Activated naive CD4-positive, alpha-beta T cell treated with anti-CD3 and anti-CD28 coated beads, Interleukin-2, amount 10 ng/mL, durations not matched to agents 5 hours and 36 hours (primary cell): ENCODE measurements around the gene KRTAP1-5. TPM values are rescaled to one million over a fixed set of nuclear protein-coding genes. Genes with fewer than 3 reads are reported as not detected.

Experiments
- total RNA-seq, 2 experiments: library from RNA; stranded (reverse); gene quantifications; one replicate each; pipeline ENCODE4 v1.2.3, GENCODE V29; 2021

KRTAP1-5 gene, protein sequence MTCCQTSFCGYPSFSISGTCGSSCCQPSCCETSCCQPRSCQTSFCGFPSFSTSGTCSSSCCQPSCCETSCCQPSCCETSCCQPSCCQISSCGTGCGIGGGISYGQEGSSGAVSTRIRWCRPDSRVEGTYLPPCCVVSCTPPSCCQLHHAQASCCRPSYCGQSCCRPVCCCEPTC
- not detected for total RNA-seq

DNA sequence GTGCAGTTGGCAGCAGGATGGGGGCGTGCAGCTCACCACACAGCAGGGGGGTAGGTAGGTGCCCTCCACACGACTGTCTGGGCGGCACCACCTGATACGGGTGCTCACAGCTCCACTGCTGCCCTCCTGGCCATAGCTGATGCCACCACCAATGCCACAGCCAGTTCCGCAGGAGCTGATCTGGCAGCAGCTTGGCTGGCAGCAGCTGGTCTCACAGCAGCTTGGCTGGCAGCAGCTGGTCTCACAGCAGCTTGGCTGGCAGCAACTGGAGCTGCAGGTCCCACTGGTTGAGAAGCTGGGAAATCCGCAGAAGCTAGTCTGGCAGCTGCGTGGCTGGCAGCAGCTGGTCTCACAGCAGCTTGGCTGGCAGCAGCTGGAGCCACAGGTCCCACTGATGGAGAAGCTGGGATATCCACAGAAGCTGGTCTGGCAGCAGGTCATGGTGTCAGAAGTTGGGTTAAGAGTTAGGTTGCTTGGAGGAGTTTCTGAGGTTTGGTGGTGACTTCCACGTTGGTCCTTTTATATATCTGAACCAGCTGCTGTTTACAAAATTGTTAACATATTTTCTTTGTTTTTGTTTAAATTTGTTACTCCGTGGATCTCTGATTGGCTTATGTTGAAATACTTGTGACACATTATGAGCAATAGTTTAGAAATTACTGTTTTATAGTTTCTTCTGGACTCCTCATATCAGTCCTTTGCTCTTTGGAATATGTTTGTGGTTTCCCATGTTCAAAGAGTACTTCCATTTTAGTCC is at the start of gene KRTAP1-5:
KRTAP1-5 (minus strand) TSS at position 494 of the 757 bp plus-strand sequence; CDS start at position 441, 53 bp downstream.

DNA sequence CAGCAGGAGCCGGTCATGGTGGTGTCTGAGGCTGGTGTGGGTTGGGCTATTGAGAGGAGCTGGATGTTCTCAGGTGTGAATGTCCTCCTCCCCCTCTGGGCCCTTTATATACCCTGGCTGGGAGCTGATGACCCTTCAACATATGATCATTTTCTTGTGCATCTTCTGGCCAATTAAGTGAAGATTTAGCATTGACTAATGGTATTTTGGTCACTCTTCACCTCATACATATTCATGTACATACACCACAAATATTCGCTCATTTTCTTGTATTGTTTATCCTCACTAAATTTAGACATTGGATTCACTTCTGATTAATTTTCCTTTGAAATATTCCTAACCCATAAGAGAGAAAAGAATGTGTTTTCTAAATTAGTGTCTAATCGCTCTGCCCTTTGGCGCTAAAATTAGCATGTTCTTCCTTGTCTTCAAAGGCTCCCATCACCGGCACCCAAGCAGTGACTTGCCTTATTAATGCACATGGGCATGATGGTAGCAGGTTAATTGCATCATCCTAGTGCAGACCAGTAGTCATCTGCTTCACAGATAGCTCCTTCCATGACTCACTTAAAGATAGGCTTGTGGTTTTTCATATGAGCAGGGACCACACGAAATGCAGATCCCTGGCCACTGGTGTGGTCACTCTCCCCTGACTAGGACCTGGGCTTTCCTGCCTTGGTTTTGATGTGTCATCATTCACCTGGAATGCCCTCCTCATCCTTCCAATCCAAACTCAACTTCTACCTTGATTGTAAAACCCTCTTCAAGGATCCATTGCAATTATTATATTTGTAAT is 39.0 kb upstream of the KRTAP1-5 start, which contains the start of gene KRTAP2-4:
KRTAP2-4 (minus strand) TSS at position 51 of the 796 bp plus-strand sequence; CDS start at position 17, 34 bp downstream.

DNA sequence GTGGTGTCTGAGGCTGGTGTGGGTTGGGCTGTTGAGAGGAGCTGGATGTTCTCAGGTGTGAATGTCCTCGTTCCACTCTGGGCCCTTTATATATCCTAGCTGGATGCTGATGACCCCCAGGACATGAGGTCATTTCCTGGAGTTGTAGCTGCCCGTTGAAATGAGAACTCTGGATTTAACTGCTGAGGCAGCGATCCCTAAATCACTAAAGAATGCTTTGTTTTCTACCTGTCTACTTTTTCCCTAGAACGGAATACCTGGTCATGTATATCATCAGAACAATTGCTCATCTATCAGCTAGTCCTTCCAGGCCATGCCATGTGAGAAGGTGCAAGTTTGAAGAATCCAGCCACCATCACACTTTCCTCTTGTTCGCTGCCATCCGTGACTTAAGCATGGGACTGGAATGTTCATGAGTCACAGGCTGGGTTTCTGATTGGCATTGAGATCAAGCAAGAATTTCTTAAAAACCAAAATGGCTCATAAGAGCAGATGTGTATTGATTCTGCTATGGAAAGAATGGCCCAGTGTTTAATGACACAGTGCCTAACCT is 33.1 kb upstream of the KRTAP1-5 start, which contains the start of gene KRTAP2-3:
KRTAP2-3 (minus strand) TSS at position 63 of the 553 bp plus-strand sequence. CDS start 64 bp downstream, outside the sequence.

DNA sequence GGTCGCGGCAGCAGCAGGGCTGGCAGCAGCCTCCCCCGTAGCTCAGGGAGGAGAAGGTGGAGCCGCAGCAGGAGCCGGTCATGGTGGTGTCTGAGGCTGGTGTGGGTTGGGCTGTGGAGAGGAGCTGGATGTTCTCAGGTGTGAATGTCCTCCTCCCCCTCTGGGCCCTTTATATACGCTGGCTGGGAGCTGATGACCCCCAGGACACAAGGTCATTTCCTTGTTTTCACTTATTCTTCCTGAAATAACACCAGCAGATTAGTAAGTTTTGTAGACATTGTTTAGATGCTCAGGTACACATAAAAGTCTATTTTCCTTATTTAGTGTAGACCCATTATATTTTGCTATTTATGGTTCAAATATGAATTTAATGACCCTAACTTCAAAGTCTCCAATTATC is 28.1 kb upstream of the KRTAP1-5 start, which contains the start of gene KRTAP2-2:
KRTAP2-2 (minus strand) TSS at position 101 of the 400 bp plus-strand sequence; CDS start at position 82, 19 bp downstream.

DNA sequence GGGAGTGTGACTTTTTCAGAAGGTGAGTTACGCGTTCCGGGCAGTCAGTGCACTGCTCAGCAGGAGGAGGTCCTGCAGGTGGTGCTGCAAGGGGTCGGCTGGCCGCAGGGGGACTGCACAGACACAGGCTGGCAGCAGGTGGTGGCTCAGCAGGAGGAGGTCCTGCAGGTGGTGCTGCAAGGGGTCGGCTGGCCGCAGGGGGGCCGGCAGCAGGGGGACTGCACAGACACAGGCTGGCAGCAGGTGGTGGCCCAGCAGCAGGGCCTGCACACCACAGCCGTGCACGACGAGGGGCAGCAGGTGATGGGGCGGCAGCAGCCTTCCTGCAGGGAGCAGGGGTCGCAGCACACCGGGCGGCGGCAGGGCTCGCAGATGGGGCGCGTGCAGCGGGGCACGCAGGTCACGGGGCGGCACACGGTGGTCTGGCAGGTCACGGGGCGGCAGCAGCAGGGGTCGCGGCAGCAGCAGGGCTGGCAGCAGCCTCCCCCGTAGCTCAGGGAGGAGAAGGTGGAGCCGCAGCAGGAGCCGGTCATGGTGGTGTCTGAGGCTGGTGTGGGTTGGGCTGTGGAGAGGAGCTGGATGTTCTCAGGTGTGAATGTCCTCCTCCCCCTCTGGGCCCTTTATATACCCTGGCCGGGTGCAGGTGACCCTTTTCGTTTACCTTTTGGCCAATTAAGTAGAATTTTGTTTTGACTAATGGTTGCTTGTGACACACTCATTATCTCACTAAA is 19.9 kb upstream of the KRTAP1-5 start, which contains the start of gene KRTAP2-1:
KRTAP2-1 (minus strand) TSS at position 582 of the 731 bp plus-strand sequence; CDS start at position 533, 49 bp downstream.

DNA sequence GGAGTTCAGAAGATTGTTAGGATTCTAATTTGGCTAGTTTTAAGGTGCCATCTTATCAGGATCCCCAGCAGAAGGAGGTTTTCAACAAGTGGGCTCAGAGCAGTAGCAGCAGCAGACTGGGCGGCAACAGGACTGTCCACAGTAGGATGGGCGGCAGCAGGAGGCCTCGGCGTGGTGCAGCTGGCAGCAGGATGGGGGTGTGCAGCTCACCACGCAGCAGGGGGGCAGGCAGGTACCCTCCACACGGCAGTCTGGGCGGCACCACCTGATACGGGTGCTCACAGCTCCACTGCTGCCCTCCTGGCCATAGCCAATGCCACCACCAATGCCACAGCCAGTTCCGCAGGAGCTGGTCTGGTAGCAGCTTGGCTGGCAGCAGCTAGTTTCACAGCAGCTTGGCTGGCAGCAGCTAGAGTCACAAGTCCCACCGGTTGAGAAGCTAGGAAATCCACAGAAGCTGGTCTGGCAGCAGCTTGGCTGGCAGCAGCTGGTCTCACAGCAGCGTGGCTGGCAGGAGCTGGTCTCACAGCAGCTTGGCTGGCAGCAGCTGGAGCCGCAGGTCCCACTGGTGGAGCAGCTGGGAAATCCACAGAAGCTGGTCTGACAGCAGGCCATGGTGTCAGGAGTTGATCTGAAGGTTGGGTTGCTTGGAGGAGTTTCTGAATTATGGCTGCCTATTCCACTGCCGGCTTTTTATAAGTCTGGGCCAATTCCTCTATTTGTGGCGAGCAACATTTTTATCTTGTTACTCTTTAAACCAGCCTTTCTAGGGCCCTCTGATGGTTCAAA is 14.0 kb upstream of the KRTAP1-5 start, which contains the start of gene KRTAP1-1:
KRTAP1-1 (minus strand) TSS at position 668 of the 789 bp plus-strand sequence; CDS start at position 615, 53 bp downstream.

DNA sequence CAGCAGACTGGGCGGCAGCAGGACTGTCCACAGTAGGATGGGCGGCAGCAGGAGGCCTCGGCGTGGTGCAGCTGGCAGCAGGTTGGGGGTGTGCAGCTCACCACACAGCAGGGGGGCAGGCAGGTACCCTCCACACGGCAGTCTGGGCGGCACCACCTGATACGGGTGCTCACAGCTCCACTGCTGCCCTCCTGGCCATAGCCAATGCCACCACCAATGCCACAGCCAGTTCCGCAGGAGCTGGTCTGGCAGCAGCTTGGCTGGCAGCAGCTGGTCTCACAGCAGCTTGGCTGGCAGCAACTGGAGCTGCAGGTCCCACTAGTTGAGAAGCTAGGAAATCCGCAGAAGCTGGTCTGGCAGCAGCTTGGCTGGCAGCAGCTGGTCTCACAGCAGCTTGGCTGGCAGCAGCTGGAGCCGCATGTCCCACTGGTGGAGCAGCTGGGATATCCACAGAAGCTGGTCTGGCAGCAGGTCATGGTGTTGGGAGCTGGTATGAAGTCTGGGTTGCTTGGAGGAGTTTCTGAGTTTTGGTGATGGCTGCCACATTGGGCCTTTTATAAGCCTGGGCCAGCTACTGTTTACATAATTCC is 7.4 kb upstream of the KRTAP1-5 start, which contains the start of gene KRTAP1-3:
KRTAP1-3 (minus strand) TSS at position 529 of the 590 bp plus-strand sequence; CDS start at position 476, 53 bp downstream.

DNA sequence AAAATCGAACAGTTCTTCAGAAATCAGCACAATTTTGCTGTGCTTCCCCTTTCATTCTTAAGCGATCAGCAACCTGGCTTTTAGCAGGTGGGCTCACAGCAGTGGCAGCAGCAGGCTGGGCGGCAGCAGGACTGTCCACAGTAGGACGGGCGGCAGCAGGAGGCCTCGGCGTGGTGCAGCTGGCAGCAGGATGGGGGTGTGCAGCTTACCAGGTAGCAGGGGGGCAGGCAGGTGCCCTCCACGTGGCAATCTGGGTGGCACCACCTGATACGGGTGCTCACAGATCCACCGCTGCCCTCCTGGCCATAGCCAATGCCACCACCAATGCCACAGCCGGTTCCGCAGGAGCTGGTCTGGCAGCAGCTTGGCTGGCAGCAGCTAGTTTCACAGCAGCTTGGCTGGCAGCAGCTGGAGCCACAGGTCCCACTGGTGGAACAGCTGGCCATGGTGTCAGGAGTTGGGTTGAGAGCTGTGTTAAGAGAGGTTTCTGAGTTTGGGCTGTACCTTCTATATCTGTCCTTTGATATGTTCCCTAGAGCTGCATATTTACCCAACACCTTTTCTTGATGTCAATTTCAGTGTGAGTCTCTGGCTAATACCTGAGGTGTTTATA is 2.7 kb upstream of the KRTAP1-5 start, which contains the start of gene KRTAP1-4:
KRTAP1-4 (minus strand) TSS at position 563 of the 613 bp plus-strand sequence; CDS start at position 446, 117 bp downstream.

DNA sequence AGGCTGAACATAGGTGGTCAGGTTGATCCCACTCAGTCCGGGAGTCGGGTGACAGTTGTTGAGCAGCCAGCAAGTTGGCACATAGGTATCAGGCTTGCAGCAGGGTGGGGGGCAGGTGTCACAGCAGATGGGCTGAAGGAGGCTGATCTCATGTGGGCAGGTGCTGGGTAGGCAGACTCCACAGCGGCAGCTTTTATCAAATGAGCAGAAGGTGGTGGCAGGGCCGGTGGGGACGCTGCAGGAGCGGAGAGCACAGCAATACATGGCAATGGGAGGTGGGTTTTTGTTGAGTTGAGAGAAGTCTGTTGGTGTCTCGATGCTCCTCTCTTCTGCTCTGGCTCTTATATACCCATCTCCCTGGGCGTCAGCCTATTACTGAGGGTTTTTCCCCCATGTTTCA is 18.2 kb downstream of the KRTAP1-5 start, which contains the start of gene KRTAP3-1:
KRTAP3-1 (minus strand) TSS at position 318 of the 400 bp plus-strand sequence; CDS start at position 264, 54 bp downstream.

DNA sequence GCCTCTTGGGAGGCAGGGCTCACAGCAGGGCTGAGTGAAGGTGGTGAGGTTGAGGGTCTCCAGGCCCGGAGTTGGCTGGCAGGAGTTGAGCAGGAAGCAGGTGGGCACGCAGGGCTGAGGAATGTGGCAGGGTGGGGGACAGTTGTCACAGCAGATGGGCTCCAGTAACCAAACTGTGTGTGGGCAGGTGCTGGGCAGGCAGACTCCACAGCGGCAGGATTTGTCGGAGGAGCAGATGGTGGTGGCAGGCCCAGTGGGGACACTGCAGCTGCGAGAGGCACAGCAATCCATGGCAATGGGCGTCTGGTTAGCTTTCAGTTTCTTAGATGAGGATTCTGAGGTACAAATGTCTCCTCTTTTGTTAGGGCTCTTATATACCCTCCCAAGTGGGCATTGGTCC is 27.4 kb downstream of the KRTAP1-5 start, which contains the start of gene KRTAP3-2:
KRTAP3-2 (minus strand) TSS at position 344 of the 400 bp plus-strand sequence; CDS start at position 291, 53 bp downstream.

DNA sequence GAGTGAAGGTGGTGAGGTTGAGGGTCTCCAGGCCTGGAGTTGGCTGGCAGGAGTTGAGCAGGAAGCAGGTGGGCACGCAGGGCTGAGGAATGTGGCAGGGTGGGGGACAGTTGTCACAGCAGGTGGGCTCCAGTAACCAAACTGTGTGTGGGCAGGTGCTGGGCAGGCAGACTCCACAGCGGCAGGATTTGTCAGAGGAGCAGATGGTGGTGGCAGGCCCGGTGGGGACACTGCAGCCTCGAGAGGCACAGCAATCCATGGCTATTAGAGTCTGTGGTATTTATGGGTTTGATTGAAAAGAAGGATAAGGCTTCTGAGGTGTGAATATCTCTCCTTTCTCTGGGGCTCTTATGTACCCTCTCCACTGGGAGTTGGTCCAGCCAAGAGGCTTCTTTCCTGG is 33.2 kb downstream of the KRTAP1-5 start, which contains the start of gene KRTAP3-3:
KRTAP3-3 (minus strand) TSS at position 326 of the 400 bp plus-strand sequence; CDS start at position 259, 67 bp downstream.

DNA sequence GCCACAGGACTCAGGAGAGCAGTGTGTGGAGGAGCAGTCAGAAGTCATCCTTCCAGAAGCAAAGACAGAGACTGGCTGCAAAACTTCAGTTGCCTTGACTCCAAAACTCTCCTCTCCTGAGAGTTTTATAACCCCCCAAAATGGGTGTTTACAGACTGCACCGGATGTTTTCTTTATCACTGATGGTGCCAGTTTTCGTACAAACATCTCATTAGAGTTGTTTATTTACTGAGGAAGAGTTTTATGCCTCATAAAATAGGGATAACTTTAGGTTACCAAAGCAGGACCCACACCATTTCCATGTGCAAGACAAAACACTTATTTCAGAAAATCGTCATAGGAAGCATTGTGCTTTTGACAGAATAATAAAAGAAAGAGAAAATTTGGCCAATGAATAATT is 42.8 kb downstream of the KRTAP1-5 start, which contains the start of gene KRT40:
KRT40 (minus strand) TSS at position 101 of the 400 bp plus-strand sequence; CDS start at position 48, 53 bp downstream.

Other genes starting within 250 kb of the KRTAP1-5 start
- not detected for gene KRT27, start 244.7 kb downstream of the KRTAP1-5 start, total RNA-seq
- gene KRT28, start 227.2 kb downstream of the KRTAP1-5 start, total RNA-seq = not detected
- 10 to 100 TPM; 23.9 to 29.7 TPM for gene KRT10, start 204.6 kb downstream of the KRTAP1-5 start, total RNA-seq
- gene KRT12, start 160.0 kb downstream of the KRTAP1-5 start, total RNA-seq = not detected
- not detected for gene KRT20, start 142.0 kb downstream of the KRTAP1-5 start, total RNA-seq
- not detected for gene KRT23, start 89.6 kb downstream of the KRTAP1-5 start, total RNA-seq
- not detected for gene KRT39, start 60.3 kb downstream of the KRTAP1-5 start, total RNA-seq
- not detected for gene KRT40, start 42.9 kb downstream of the KRTAP1-5 start, total RNA-seq
- gene KRTAP3-3, start 33.0 kb downstream of the KRTAP1-5 start, total RNA-seq = not detected
- gene KRTAP3-2, start 27.3 kb downstream of the KRTAP1-5 start, total RNA-seq = not detected
- not detected for gene KRTAP3-1, start 18.1 kb downstream of the KRTAP1-5 start, total RNA-seq
- not detected for gene KRTAP1-4, start 3.0 kb upstream of the KRTAP1-5 start, total RNA-seq
- gene KRTAP1-3, start 7.7 kb upstream of the KRTAP1-5 start, total RNA-seq = not detected
- gene KRTAP1-1, start 14.2 kb upstream of the KRTAP1-5 start, total RNA-seq = not detected
- not detected for gene KRTAP2-1, start 20.1 kb upstream of the KRTAP1-5 start, total RNA-seq
- not detected for gene KRTAP2-2, start 28.0 kb upstream of the KRTAP1-5 start, total RNA-seq
- not detected for gene KRTAP2-3, start 32.9 kb upstream of the KRTAP1-5 start, total RNA-seq
- not detected for gene KRTAP2-4, start 38.7 kb upstream of the KRTAP1-5 start, total RNA-seq
- gene KRTAP4-7, start 56.9 kb upstream of the KRTAP1-5 start, total RNA-seq = not detected
- gene KRTAP4-8, start 70.9 kb upstream of the KRTAP1-5 start, total RNA-seq = not detected
- gene KRTAP4-16, start 75.0 kb upstream of the KRTAP1-5 start, total RNA-seq = not detected
- not detected for gene KRTAP4-9, start 78.2 kb upstream of the KRTAP1-5 start, total RNA-seq
- not detected for gene KRTAP4-11, start 91.2 kb upstream of the KRTAP1-5 start, total RNA-seq
- not detected for gene KRTAP4-12, start 97.0 kb upstream of the KRTAP1-5 start, total RNA-seq
- not detected for gene KRTAP4-6, start 113.3 kb upstream of the KRTAP1-5 start, total RNA-seq
- not detected for gene KRTAP4-5, start 122.6 kb upstream of the KRTAP1-5 start, total RNA-seq
- gene KRTAP4-4, start 133.5 kb upstream of the KRTAP1-5 start, total RNA-seq = not detected
- not detected for gene KRTAP4-3, start 141.0 kb upstream of the KRTAP1-5 start, total RNA-seq
- not detected for gene KRTAP4-2, start 151.0 kb upstream of the KRTAP1-5 start, total RNA-seq
- not detected for gene KRTAP4-1, start 157.7 kb upstream of the KRTAP1-5 start, total RNA-seq
- not detected for gene KRTAP9-1, start 162.7 kb upstream of the KRTAP1-5 start, total RNA-seq
- gene KRTAP9-2, start 199.4 kb upstream of the KRTAP1-5 start, total RNA-seq = not detected
- not detected for gene KRTAP9-3, start 205.2 kb upstream of the KRTAP1-5 start, total RNA-seq
- not detected for gene KRTAP9-8, start 210.8 kb upstream of the KRTAP1-5 start, total RNA-seq
- not detected for gene KRTAP9-4, start 222.5 kb upstream of the KRTAP1-5 start, total RNA-seq
- not detected for gene KRTAP9-9, start 228.2 kb upstream of the KRTAP1-5 start, total RNA-seq
- not detected for gene KRTAP9-6, start 238.2 kb upstream of the KRTAP1-5 start, total RNA-seq
- not detected for gene KRTAP9-7, start 248.5 kb upstream of the KRTAP1-5 start, total RNA-seq